Bone marrow (tissue), 2 donors: ENCODE results near the gene TBC1D10A.

Experiments
- DNase-seq, 2 donors: peaks; one replicate each; lab custom pipeline; 2025; lab: John Stamatoyannopoulos, UW

Gene TBC1D10A

DNA sequence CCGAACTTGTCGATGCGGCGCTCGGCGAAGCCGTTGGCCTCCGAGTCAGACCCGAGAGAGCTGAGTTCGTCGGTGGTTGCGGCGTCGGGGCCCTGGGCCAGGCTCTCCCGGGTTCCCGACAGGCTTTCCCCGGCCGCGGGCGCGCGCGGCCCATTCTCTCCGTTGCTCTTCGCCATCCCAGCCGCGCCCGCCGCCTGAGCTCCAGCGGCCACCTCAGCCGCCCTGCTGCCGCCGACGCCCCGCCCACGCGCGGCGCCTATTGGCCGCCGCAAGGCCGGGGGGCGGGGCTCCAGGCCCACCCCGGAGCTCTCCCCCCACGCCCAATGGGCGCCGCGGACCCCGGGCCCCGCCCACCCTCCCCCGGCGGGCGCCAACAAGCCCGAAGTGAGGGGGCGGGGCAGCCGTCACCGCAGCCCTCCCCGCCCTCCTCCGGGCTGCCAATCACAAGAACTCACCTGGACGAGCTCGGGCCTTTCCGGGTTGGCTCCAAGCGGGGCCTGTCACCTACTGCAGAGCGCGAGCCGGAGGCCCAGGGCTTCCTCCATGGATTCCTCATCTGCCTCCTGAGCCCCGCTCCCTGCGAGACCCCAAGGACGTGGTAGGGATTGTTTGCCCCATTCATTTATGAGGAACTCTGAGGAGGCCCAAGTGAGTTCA, at the start of gene TBC1D10A:
TBC1D10A (minus strand) TSS at position 236 of the 657 bp plus-strand sequence; CDS start at position 176, 60 bp downstream.
- DNase-seq, result peak; percentile 49 to 61

DNA sequence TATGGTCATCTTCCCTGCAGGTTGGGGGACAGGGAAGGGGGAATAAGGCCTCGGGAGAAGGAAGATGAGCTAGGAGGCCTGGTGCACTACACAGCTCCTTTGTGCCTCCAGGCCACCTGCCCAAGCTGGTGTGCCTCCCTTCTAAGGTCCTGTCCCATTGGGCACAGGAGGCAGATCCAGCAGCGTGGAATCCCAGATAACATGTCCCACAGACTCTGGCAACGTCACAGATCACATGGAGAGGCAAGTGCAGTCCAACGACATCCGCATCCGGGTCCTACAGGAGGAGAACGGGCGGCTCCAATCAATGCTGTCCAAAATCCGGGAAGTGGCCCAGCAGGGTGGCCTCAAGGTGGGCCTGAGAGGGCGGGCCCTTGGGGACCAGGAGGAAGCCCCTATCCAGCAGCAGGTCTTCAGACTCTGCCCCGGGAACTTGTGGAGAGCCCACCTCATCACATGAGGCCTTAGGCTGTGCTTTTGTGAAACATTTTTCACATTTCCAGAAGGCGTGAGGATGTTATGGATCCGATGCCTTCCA, 48.6 kb upstream of the TBC1D10A start:
- no peak for DNase-seq

DNA sequence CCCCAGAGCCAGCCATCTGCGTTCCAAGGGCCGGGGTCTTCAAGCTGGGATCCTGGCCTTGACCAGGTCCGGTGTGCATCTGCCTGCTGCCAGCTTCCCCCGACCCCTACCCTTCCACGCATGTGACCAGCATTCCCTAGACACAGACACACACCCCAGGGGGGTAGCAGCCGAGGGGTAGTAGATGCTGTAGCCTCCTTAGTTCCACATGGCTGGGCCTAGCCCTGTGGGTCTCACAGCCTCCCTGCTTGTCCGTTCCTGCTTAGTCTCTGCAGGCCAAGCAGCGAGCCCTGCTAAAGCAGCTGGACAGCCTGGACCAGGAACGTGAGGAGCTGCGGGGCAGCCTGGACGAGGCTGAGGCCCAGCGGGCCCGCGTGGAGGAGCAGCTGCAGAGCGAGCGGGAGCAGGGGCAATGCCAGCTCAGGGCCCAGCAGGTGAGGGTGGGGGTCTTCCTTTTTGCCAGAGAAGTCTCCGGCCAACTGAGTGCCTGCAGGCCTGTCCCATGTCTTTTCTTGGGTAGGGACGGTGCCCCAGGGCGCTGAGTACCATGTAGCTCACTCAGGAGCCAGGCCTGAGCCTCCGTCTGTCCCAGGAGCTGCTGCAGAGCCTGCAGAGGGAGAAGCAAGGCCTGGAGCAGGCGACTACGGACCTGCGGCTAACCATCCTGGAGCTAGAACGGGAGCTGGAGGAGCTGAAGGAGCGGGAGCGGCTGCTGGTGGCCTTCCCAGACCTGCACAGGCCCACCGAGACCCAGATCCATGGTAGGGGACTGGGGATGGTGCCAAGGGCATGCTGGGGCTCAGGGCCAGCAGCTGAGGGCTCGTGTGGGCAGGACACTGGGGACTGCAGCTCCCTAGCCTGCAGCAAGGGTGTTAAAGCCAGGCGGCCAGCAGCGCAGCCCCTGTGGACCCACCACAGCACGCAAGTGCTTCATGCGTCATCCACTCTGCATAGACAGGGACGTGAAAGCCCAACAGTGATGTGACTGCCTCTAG, 46.9 kb upstream of the TBC1D10A start:
- DNase-seq, result no peak

DNA sequence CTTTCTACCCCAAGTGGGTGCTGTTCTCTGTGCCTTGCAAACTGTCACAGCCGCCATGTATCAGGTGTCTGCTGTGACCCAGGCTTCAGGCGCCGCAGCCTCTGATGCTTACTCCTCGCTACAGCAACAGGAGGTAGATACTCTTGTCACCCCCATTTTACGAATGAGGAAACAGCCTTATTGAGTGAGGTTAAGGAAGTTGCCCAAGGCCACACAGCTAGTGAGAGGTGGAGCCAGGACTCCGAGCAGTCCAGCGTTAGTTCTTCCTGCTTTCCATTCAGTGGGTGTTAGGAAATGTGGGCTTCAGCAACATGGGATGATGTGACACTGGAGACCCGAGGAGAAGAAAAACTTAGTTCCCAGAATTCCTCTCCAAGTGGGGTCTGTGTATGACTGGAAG, 46.2 kb upstream of the TBC1D10A start:
- no peak for DNase-seq

DNA sequence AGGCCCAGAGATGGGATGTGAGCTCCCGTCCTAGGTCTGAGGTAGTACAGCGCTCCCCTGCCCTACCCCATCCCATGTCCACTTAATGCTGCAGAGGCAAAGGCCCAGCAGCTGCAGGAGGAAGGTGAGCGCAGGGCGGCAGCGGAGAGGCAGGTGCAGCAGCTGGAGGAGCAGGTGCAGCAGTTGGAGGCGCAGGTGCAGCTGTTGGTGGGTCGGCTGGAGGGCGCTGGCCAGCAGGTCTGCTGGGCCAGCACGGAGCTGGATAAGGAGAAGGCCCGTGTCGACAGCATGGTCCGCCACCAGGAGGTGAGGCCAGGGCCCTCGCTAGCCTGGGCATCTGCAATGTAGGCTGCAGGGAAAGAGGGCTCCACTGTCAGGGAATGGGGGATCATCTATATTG, 45.2 kb upstream of the TBC1D10A start:
- no peak for DNase-seq

GRCh38 chr22:30371321-30371720, 44.6 kb upstream of the TBC1D10A start:
- no peak for DNase-seq

- no peak for DNase-seq
Measured at GRCh38 chr22:30370641-30371230, 44.0 kb upstream of the TBC1D10A start.

- DNase-seq, result no peak
Measured at GRCh38 chr22:30368420-30368819, 41.7 kb upstream of the TBC1D10A start.

DNA sequence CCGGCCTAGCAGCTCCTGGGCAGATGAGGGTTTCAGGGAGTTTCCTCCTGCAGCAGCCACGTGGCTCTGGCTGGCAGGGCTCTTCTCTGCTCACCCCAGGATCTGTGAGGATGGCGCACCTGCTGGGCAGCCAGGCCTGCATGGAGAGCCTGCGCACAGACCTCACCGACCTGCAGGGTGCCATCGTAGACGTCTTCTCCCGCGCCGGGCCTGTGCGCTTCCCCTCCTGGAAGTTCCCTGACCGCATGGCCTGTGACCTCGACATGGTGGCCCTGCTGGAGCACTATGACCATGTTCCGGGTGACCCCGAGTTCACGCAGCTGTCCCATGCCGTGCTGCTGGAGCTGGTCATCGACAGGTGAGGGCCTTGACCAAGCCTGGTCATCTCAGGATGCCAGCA, 39.1 kb upstream of the TBC1D10A start:
- no peak for DNase-seq

DNA sequence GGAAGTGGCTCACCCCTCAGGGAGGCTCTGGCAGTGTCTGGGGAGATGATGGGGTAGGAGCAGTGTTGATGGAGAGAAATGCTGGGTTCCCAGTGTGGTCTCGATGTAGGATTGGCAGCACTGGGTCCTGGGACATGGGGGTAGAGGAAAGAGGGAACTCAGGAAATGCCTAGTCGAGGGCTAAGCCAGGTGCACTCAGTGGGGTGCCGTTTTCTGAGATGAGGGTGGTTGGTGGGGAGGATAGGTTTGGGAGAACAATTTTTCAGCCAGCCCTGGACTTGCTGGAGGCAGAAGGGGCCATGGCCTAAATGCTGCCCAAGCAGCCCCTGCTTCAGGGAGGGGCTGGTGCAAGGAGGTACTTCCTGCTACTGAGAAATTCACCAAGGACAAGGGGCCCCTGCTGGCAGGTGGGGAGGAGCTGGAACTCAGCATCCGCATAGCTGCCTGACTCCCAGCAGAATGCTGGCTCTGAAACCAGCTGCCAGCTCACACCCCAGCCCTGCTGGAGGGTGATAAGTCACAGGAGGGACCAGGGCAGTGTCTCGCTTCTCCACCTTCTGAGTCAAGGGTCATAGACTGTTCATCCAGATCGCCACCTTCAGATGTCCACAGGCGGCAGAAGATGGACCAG, 36.0 kb upstream of the TBC1D10A start:
- no peak for DNase-seq

DNA sequence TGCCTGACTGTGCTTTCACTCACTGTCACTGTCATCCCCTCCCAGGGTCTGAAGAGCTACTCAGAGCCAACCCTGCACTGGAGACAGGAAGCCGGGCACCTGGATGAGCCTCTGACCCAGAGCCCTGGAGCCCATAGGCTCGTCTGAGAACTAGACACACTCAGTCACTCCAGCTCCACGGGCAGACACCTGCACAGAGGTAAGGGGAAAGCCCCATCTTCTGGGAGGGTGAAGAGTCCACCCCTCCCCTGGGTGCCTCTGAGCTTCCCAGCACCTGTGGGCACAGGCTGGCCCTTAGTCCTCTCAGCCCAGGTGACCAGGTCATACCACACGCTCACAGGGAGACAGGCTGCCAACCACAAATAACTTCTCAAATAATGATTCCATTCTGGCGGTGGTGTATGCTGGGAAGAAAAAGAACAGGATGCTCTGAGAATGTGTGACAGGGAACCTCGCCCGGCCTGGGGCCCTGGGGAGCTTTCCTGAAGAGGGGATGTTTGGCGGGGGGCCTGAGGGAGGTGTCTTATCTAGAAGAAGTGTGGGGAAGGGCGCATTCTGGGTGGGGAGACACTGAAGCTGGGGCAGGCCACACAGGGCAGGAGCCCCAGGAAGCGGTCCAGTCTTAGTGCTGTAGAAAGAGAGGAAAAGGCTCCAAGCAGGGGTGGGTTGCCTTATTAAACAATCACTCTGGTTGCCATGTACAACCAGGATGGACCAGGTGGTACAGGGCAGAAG, 35.3 kb upstream of the TBC1D10A start:
- no peak for DNase-seq

DNA sequence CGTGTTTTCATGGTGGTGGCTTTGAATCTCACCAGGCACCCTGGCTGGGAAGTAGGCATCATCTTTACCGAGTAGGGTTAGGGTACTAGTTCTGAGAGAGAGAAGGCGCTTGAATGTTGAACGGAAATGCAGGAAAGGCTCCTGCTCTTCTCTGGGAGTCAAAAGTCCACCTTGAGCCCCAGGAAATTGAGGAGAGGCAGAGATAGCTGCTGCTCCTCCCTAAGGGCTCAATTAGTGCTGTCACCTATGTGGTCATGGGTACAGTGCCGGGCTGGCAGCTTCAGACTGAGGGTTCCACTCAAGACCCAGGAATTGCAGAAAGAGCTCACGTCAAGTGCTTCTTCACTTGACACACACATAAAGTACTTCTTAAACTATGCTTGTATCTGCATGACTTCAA, 31.8 kb upstream of the TBC1D10A start:
- DNase-seq, result no peak

DNA sequence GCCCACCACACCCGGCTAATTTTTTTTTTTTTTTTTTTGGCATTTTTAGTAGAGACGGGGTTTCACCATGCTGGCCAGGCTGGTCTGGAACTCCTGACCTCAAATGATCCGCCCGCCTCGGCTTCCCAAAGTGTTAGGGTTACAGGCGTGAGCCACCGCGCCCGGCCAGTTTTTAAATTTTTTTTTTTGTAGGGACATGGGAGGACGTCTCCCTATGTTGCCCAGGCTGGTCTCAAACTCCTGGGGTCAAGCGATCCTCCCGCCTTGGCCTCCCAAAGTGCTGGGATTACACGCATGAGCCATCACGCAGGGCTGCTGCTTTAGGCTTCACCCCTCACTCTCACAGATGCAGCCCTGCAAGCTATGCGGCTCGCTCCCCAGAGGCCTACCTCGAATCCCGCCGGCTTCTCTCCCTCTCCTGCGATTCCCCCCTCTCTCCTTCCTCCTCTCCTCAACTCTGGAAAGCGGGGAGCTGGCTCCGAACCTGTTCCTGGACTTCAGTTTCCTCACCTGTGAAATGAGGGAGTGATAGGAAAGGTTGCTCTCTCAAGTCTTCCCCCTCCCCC, 31.0 kb upstream of the TBC1D10A start:
- DNase-seq, result no peak

DNA sequence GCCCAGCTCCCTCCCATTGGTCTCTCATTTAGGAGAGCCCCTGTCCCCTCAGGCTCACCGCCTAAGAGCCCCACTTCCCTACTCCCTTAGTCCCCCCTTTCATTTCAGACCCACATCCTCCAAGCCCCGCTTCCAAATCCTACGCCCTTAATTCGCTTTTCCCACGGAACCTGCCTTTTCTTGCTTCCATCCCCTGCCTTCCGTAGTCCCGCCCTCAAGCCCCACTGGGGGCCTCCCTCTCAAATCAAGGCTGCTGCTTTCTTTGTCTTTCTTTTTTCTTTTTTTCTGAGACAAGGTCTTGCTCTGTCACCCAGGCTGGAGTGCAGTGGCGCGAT, 30.5 kb upstream of the TBC1D10A start:
- DNase-seq, result no peak

DNA sequence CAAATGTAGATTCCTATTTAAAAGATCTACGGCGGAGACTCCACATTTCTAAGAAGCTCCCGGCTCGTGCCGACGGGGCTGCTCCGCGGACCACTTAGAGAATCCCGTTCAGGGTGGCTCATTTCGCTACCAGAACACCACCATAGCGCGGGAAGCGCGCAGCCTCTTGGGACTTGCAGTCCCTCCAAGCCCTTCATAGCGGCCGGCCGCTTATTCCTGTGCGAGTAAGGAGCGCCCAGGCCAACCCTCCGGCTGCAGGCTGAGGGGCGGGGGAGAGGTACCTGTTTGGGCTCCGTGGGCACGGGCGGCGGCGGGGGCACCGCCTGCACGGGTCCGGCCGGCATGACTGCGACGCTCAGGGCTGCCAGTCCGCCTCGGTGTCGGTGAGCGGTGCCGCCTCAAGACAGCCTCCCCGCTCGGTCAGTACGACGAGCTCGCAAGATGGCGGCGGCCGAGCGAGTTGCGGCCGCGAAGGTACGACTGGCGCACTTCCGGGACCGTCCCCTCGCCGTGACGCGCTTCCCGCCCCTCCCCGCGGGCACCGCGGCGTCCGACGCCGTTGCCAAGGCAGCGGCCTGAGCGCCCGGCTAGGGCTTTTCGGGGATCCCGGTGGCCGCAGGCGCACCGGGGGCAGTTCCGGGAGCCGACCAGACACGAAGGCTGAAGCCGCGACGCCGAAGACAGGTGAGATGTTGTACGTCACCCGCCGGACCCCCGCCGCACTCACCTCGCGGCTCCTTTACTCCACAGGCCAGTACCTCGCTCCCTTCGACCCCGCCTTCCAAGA, 29.9 kb upstream of the TBC1D10A start, which contains the start of the genes CCDC157 and SF3A1:
CCDC157 (plus strand) TSS at position 559 of the 787 bp plus-strand sequence. CDS start 8,994 bp downstream, outside the sequence.
SF3A1 (minus strand) TSS at position 446 of the 787 bp plus-strand sequence; CDS start at position 344, 102 bp downstream.
- peak; percentile 63 to 95 for DNase-seq

- no peak for DNase-seq
Measured at GRCh38 chr22:30354644-30355043, 27.9 kb upstream of the TBC1D10A start.

DNA sequence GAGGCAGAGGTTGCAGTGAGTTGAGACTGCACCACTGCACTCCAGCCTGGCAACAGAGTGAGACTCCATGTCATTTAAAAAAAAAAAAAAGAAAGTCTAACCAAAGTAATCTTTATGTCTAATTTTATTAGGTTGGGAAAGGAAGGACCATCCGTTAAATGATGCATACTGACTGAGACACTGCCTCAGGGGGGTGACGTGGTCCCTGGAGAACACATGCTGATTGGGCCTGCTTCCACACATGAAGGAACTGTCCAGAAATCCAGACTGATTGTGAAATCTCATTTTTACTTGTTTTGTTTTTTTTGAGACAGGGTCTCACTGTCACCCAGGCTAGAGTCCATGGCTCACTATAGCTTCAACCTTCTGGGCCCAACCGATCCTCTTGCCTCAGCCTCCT, 24.5 kb upstream of the TBC1D10A start:
- no peak for DNase-seq

GRCh38 chr22:30348809-30349208, 22.1 kb upstream of the TBC1D10A start:
- DNase-seq, result no peak

DNA sequence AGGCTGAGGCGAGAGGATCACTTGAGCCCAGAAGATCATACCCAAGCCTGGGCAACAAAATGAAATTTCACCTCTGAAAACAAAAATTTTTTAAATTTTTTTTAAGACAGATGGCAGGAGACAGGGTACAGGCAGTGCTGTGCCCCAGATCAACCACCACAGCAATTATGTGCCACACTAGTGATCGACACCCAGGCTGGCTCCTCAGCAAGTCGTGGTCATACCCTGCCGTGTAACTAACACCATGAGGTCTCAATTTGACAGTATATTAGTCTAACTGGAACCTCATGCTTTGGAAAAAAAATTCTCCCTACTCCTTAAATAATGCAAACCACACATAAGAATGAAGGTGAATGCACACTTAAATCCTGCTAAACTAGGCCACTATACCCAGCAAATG, 21.7 kb upstream of the TBC1D10A start:
- DNase-seq, result no peak
